Astrocyte (in vitro differentiated cells and primary cell): ENCODE measurements around the gene AGL.

ENCODE experiments used
- EZH2 ChIP-seq: IDR thresholded peaks from 2 replicates; pipeline ENCODE4 v1.6.1; 2012; ENCODE audit warnings: mild to moderate bottlenecking, low read length, inconsistent platforms; ENCODE audit not compliant: insufficient read depth
- TF ChIP-seq, protein P1 (sequence below): IDR thresholded peaks from 2 replicates; pipeline ENCODE4 v1.5.1; 2011; ENCODE audit warnings: low read depth, mild to moderate bottlenecking, inconsistent platforms, low read length, moderate library complexity; ENCODE audit not compliant: insufficient read depth

DNA sequence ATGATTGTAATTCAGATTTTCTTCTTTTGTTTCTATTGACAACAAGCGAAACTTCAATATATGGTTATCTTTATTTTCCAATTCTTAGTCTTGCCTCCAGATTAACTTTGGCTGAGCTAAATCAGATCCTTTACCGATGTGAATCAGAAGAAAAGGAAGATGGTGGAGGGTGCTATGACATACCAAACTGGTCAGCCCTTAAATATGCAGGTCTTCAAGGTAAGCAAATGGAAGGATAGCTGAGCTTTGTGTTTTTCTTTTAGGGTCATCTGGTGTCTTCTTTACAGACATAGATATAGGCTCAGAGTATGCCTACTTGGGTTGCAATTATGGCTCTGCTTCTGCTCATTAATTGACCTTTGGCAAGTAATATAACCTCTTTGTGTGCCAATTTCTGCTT, 37.7 kb downstream of the AGL start:
- TF ChIP-seq, protein P1, sequence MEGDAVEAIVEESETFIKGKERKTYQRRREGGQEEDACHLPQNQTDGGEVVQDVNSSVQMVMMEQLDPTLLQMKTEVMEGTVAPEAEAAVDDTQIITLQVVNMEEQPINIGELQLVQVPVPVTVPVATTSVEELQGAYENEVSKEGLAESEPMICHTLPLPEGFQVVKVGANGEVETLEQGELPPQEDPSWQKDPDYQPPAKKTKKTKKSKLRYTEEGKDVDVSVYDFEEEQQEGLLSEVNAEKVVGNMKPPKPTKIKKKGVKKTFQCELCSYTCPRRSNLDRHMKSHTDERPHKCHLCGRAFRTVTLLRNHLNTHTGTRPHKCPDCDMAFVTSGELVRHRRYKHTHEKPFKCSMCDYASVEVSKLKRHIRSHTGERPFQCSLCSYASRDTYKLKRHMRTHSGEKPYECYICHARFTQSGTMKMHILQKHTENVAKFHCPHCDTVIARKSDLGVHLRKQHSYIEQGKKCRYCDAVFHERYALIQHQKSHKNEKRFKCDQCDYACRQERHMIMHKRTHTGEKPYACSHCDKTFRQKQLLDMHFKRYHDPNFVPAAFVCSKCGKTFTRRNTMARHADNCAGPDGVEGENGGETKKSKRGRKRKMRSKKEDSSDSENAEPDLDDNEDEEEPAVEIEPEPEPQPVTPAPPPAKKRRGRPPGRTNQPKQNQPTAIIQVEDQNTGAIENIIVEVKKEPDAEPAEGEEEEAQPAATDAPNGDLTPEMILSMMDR = no peak
- no peak for TF ChIP-seq EZH2
